NCI-H1417 treated with DMSO at 0.1 percent for 48 hours (cell line): ENCODE data around the gene PASK.
"Not testable (repeated sequence)": the region's sequence is repeated elsewhere in the genome, so short reads cannot be mapped to it uniquely, and the experiment has no call there.

ENCODE experiments used
- DNase-seq: peaks from one replicate; lab custom pipeline; 2025; lab: John Stamatoyannopoulos, UW

Gene PASK

GRCh38 chr2:241105641-241106040, 43.6 kb downstream of the PASK start:
- DNase-seq = no peak

- not testable (repeated sequence) for DNase-seq
Measured at GRCh38 chr2:241104611-241105010, 44.7 kb downstream of the PASK start.

GRCh38 chr2:241103176-241103595, 46.1 kb downstream of the PASK start:
- DNase-seq = no peak

- peak; percentile 35 for DNase-seq
Measured at GRCh38 chr2:241102239-241102803, 47.0 kb downstream of the PASK start, which contains the start of gene MTERF4. MTERF4 (minus strand) TSS chr2:241102287; CDS start chr2:241102273, 14 bp downstream.

- DNase-seq = no peak
Measured at GRCh38 chr2:241099246-241099645, 50.0 kb downstream of the PASK start.

GRCh38 chr2:241096979-241097378, 52.3 kb downstream of the PASK start:
- no peak for DNase-seq

GRCh38 chr2:241095594-241096290, 53.5 kb downstream of the PASK start:
- no peak for DNase-seq

GRCh38 chr2:241094924-241095420, 54.3 kb downstream of the PASK start:
- no peak for DNase-seq

GRCh38 chr2:241094172-241094571, 55.1 kb downstream of the PASK start:
- no peak for DNase-seq

GRCh38 chr2:241093133-241093781, 56.0 kb downstream of the PASK start:
- not testable (repeated sequence) for DNase-seq

- no peak for DNase-seq
Measured at GRCh38 chr2:241092677-241093076, 56.6 kb downstream of the PASK start.

- no peak for DNase-seq
Measured at GRCh38 chr2:241091734-241092445, 57.4 kb downstream of the PASK start.

- DNase-seq = no peak
Measured at GRCh38 chr2:241091201-241091600, 58.1 kb downstream of the PASK start.

GRCh38 chr2:241088791-241089732, 60.2 kb downstream of the PASK start:
- no peak for DNase-seq

- DNase-seq = no peak
Measured at GRCh38 chr2:241088376-241088775, 60.9 kb downstream of the PASK start.

- DNase-seq = no peak
Measured at GRCh38 chr2:241087420-241088268, 61.6 kb downstream of the PASK start.

- DNase-seq = no peak
Measured at GRCh38 chr2:241084856-241085444, 64.3 kb downstream of the PASK start.

- DNase-seq = no peak
Measured at GRCh38 chr2:241083091-241083415, 66.2 kb downstream of the PASK start.

- no peak for DNase-seq
Measured at GRCh38 chr2:241082341-241083090, 66.8 kb downstream of the PASK start.
